H9 (cell line): ENCODE results near the gene PDLIM7. TPM values are rescaled to one million over a fixed set of nuclear protein-coding genes. Genes with fewer than 3 reads are reported as not detected.

Experiments used
- DNase-seq: peaks from one replicate; pipeline ENCODE4 v3.0.0-alpha.2; 2017
- H2AFZ ChIP-seq: one replicate; pipeline ENCODE4 v1.6.1; 2013; ENCODE audit warnings: mild to moderate bottlenecking, low read length, control low read depth, moderate library complexity
- H2AK5ac ChIP-seq: 2 replicates; pipeline ENCODE4 v1.6.1; 2013; ENCODE audit warnings: low read length, control low read depth, mixed read lengths; ENCODE audit not compliant: insufficient read length
- H2BK120ac ChIP-seq: one replicate; pipeline ENCODE4 v1.6.1; 2013; ENCODE audit warnings: low read depth, mild to moderate bottlenecking, low read length, control low read depth, inconsistent platforms; ENCODE audit not compliant: poor library complexity, severe bottlenecking
- H2BK12ac ChIP-seq: 2 replicates; pipeline ENCODE4 v1.6.1; 2013; ENCODE audit warnings: low read length, control low read depth, mixed read lengths, low read depth; ENCODE audit not compliant: insufficient read length
- H2BK15ac ChIP-seq: 2 replicates; pipeline ENCODE4 v1.6.1; 2013; ENCODE audit warnings: low read depth, low read length, control low read depth
- H2BK20ac ChIP-seq: one replicate; pipeline ENCODE4 v1.6.1; 2013; ENCODE audit warnings: low read depth, mild to moderate bottlenecking, low read length, control low read depth, inconsistent platforms; ENCODE audit not compliant: poor library complexity, severe bottlenecking
- H2BK5ac ChIP-seq: 2 replicates; pipeline ENCODE4 v1.6.1; 2013; ENCODE audit warnings: low read length, control low read depth, mixed read lengths; ENCODE audit not compliant: insufficient read length
- H3K14ac ChIP-seq: 2 replicates; pipeline ENCODE4 v1.6.1; 2013; ENCODE audit warnings: low read length, control low read depth; ENCODE audit not compliant: insufficient read depth
- H3K18ac ChIP-seq: 2 replicates; pipeline ENCODE4 v1.6.1; 2013; ENCODE audit warnings: low read depth, mild to moderate bottlenecking, mixed read lengths, low read length, control low read depth; ENCODE audit not compliant: insufficient read length
- H3K23ac ChIP-seq: 2 replicates; pipeline ENCODE4 v1.6.1; 2013; ENCODE audit warnings: low read length, control low read depth, mixed read lengths, low read depth; ENCODE audit not compliant: insufficient read length
- H3K23me2 ChIP-seq: 2 replicates; pipeline ENCODE4 v1.6.1; 2013; ENCODE audit warnings: low read depth, mild to moderate bottlenecking, mixed read lengths, low read length, control low read depth; ENCODE audit not compliant: insufficient read length, poor library complexity, severe bottlenecking
- H3K27ac ChIP-seq: 2 replicates; pipeline ENCODE4 v1.5.1; 2013; ENCODE audit warnings: low read length, control low read depth, mixed read lengths, low read depth; ENCODE audit not compliant: insufficient read length
- H3K27me3 ChIP-seq: 2 replicates; pipeline ENCODE4 v1.6.1; 2013; ENCODE audit warnings: low read length, control low read depth, inconsistent platforms; ENCODE audit not compliant: insufficient read depth
- H3K4ac ChIP-seq: 2 replicates; pipeline ENCODE4 v1.6.1; 2013; ENCODE audit warnings: low read depth, mild to moderate bottlenecking, control low read depth, inconsistent platforms, low read length, moderate library complexity
- H3K4me1 ChIP-seq: 2 replicates; pipeline ENCODE4 v1.6.1; 2013; ENCODE audit warnings: low read length, control low read depth, inconsistent platforms; ENCODE audit not compliant: insufficient read depth
- H3K4me2 ChIP-seq: 2 replicates; pipeline ENCODE4 v1.6.1; 2013; ENCODE audit warnings: low read length, control low read depth, mixed read lengths; ENCODE audit not compliant: insufficient read length, insufficient read depth
- H3K56ac ChIP-seq: 2 replicates; pipeline ENCODE4 v1.6.1; 2013; ENCODE audit warnings: low read depth, mild to moderate bottlenecking, mixed read lengths, low read length, control low read depth; ENCODE audit not compliant: insufficient read length
- H3K79me1 ChIP-seq: 2 replicates; pipeline ENCODE4 v1.6.1; 2013; ENCODE audit warnings: low read depth, mild to moderate bottlenecking, moderate library complexity, low read length, control low read depth, inconsistent platforms; ENCODE audit not compliant: insufficient read depth, poor library complexity, severe bottlenecking
- H3K79me2 ChIP-seq: 2 replicates; pipeline ENCODE4 v1.6.1; 2013; ENCODE audit warnings: low read length, control low read depth, inconsistent platforms; ENCODE audit not compliant: insufficient read depth
- H3K9ac ChIP-seq: 2 replicates; pipeline ENCODE4 v1.6.1; 2013; ENCODE audit warnings: low read length, control low read depth, mixed read lengths; ENCODE audit not compliant: insufficient read length; ENCODE audit errors: extremely low read depth
- H3K9me3 ChIP-seq: one replicate; pipeline ENCODE4 v1.6.1; 2013; ENCODE audit warnings: low read depth, low read length, inconsistent platforms; ENCODE audit not compliant: control insufficient read depth
- H3T11ph ChIP-seq: one replicate; pipeline ENCODE4 v1.6.1; 2013; ENCODE audit warnings: mild to moderate bottlenecking, low read length, control low read depth, inconsistent platforms
- H4K20me1 ChIP-seq: one replicate; pipeline ENCODE4 v1.6.1; 2013; ENCODE audit not compliant: control insufficient read depth, insufficient read length, insufficient read depth
- H4K5ac ChIP-seq: 2 replicates; pipeline ENCODE4 v1.6.1; 2013; ENCODE audit warnings: low read depth, mild to moderate bottlenecking, mixed read lengths, low read length, control low read depth; ENCODE audit not compliant: insufficient read length
- H4K8ac ChIP-seq: replicated peaks from 2 replicates; pipeline ENCODE4 v1.6.1; 2013; ENCODE audit warnings: low read length, control low read depth, mixed read lengths, low read depth; ENCODE audit not compliant: insufficient read length
- H4K91ac ChIP-seq: 2 replicates; pipeline ENCODE4 v1.6.1; 2013; ENCODE audit warnings: low read depth, mild to moderate bottlenecking, moderate library complexity, mixed read lengths, low read length, control low read depth; ENCODE audit not compliant: insufficient read length
- H3K27ac Mint-ChIP-seq, 3 experiments: 2 replicates in 2 of 3; 3 replicates in 1 of 3; pipeline ENCODE4 v1.8.0; 2020 to 2021; ENCODE audit warnings: mixed read lengths in 3 of 3, mild to moderate bottlenecking in 1 of 3, moderate library complexity in 1 of 3
- H3K27me3 Mint-ChIP-seq: 2 replicates; pipeline ENCODE4 v1.8.0; 2021; ENCODE audit warnings: low read depth, mild to moderate bottlenecking, moderate library complexity, mixed read lengths
- H3K36me3 Mint-ChIP-seq, 3 experiments: 2 replicates in 2 of 3; 3 replicates in 1 of 3; pipeline ENCODE4 v1.8.0; 2020 to 2021; ENCODE audit warnings: low read depth in 3 of 3, mixed read lengths in 3 of 3; ENCODE audit not compliant: insufficient read depth in 1 of 3
- H3K4me1 Mint-ChIP-seq, 2 experiments: 2 replicates each; pipeline ENCODE4 v1.8.0; 2020; ENCODE audit warnings: mixed read lengths in 2 of 2
- H3K4me3 Mint-ChIP-seq, 2 experiments: 2 replicates in 1 of 2; 3 replicates in 1 of 2; pipeline ENCODE4 v1.8.0; 2020 to 2021; ENCODE audit warnings: mild to moderate bottlenecking in 2 of 2, mixed read lengths in 2 of 2, moderate library complexity in 1 of 2
- H3K9me3 Mint-ChIP-seq, 2 experiments: 2 replicates in 1 of 2; 3 replicates in 1 of 2; pipeline ENCODE4 v1.8.0; 2020; ENCODE audit warnings: mild to moderate bottlenecking in 2 of 2, mixed read lengths in 2 of 2, moderate library complexity in 1 of 2
- WGBS: extraction: QIAGEN DNeasy Blood & Tissue Kit; methylation state at CpG from one replicate; pipeline ENCODE4 v1.1.7; 2013; ENCODE audit warnings: missing lambda C conversion rate, low lambda C conversion rate, mixed read lengths; ENCODE audit not compliant: insufficient read length; ENCODE audit errors: extremely low coverage; 5-methylcytosine and 5-hydroxymethylcytosine counted together
- total RNA-seq: library from RNA; stranded (reverse); gene quantifications from 2 replicates; pipeline ENCODE4 v1.2.1, GENCODE V29; 2021
- TF ChIP-seq, protein P1 (sequence below): fragments of 200-600 bp; sonication (generic); conservative IDR thresholded peaks from 3 replicates; pipeline ENCODE4 v1.8.0; 2021; ENCODE audit warnings: antibody characterized with exemption, mild to moderate bottlenecking

The PDLIM7 gene
- total RNA-seq, 1 experiment from 2014 or later, result 137 TPM

DNA sequence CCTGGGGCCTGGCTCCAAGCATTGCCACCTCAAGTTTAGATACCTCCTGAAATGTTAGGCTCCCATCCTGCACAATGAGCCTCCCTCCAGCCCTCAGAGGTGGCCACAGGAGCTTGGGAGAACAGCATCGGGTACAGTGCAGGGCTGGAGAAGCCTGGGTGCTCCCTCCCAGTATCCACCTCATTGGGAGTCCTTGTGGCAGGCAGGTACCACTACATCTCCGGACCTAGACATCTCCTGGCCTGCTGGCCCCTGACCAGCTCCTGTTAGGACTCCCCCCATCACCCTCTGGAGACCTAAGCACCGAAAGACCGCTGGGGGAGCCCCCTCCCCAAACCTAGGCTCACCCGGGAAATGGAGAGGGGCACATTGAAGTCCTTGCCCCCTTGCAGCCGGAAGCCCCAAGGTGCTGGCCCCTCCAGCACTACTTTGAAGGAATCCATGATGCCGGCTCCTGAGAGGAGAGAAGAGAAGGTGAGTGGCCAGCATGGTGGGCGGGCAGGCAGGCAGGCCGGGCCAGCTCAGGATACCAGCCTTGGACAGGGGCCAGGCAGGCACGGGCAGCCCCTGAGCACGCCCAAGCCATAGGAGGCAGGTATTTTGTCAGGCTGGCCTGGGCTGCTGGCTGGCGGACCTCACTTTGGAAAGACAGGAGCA, 1.2 kb downstream of the PDLIM7 start:
- Histone ChIP-seq H2AK5ac (no peak overlapping the region), H2BK5ac (no peak overlapping the region), H3K18ac (peak overlapping the region; percentile 95), H3K23me2 (peaks cover 4% of the 10 kb centered on the region), H2BK12ac (no peak overlapping the region), H4K91ac (peak overlapping the region; percentile 87), H3K4ac (peak overlapping the region; percentile 87; the same call in 1 of the 2 replicates), H3T11ph (peak overlapping the region; percentile 22), H3K56ac (no peak overlapping the region), H3K14ac (peak overlapping the region; percentile 98), H3K79me1 (no peaks in the 10 kb centered on the region), H3K4me1 (peaks cover 5% of the 10 kb centered on the region; the same call in 1 of the 2 replicates), H3K27me3 (no peaks in the 10 kb centered on the region; the same call in 1 of the 2 replicates), H2BK120ac (peak overlapping the region; percentile 74), H4K5ac (no peak overlapping the region), H2BK15ac (0 out of 2 replicates have a peak overlapping the region, but pooled peaks have one; percentile 28), H3K9ac (peak overlapping the region; percentile 60), H2AFZ (no peak overlapping the region), H4K8ac (no peak overlapping the region), H3K23ac (no peak overlapping the region), H3K9me3 (no peaks in the 10 kb centered on the region), H3K4me2 (peak overlapping the region; percentile 39), H3K79me2 (no peaks in the 10 kb centered on the region), H3K27ac (peak overlapping the region; percentile 5), H2BK20ac (no peak overlapping the region), H4K20me1 (no peaks in the 10 kb centered on the region)
- H3K27ac Mint-ChIP-seq, result peak overlapping the region; percentile 95 to 98 (median 95)
- peaks cover 34 to 52% of the 10 kb centered on the region in 2 experiments for H3K4me1 Mint-ChIP-seq
- H3K36me3 Mint-ChIP-seq, result peaks cover 13 to 26% (median 22%) of the 10 kb centered on the region in 3 experiments
- no peaks in the 10 kb centered on the region for H3K9me3 Mint-ChIP-seq
- TF ChIP-seq, protein P1, sequence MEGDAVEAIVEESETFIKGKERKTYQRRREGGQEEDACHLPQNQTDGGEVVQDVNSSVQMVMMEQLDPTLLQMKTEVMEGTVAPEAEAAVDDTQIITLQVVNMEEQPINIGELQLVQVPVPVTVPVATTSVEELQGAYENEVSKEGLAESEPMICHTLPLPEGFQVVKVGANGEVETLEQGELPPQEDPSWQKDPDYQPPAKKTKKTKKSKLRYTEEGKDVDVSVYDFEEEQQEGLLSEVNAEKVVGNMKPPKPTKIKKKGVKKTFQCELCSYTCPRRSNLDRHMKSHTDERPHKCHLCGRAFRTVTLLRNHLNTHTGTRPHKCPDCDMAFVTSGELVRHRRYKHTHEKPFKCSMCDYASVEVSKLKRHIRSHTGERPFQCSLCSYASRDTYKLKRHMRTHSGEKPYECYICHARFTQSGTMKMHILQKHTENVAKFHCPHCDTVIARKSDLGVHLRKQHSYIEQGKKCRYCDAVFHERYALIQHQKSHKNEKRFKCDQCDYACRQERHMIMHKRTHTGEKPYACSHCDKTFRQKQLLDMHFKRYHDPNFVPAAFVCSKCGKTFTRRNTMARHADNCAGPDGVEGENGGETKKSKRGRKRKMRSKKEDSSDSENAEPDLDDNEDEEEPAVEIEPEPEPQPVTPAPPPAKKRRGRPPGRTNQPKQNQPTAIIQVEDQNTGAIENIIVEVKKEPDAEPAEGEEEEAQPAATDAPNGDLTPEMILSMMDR, result peak; percentile 57
- no CpG with 5 or more reads among the region's 12 CpGs for WGBS
- H3K4me3 Mint-ChIP-seq, result peak overlapping the region; percentile 75 to 84
- DNase-seq, result peak; percentile 79
- peaks cover 29% of the 10 kb centered on the region for H3K27me3 Mint-ChIP-seq
